ENCODE results near the gene CAPN13. TPM values are rescaled to one million over a fixed set of nuclear protein-coding genes. Genes with fewer than 3 reads are reported as not detected.
A peak's percentile ranks its signal among the peaks of the same experiment; 100 is the strongest.

The CAPN13 gene
- total RNA-seq, 1 experiment from 2014 or later: 12.0 TPM

- no peaks in the 10 kb centered on the region for H3K36me3 Mint-ChIP-seq (ENCODE audit: insufficient read depth, unreplicated experiment)
- BruUV-seq (replicated peaks): no TSS peak
- no peak overlapping the region for H3K27ac Mint-ChIP-seq (ENCODE audit: unreplicated experiment)
- no peaks in the 10 kb centered on the region for H3K4me1 Mint-ChIP-seq (ENCODE audit: low read depth, unreplicated experiment)
- TF ChIP-seq CTCF (IDR thresholded peaks at IDR 0.05; ENCODE audit: unreplicated experiment): no peak
- CTCF ChIA-PET: interaction anchor here (1.2 to 1.8 kb wide), 2 partner anchors 148 to 456 kb away, joined by 7 to 10 read pairs; no protein-coding TSS in a partner anchor
- no peak for DNase-seq
- intact Hi-C loops (cut with micrococcal nuclease; ENCODE audit: unreplicated experiment): loop anchor here (1.0 to 10.0 kb wide), 6 partner anchors 149 to 811 kb away; no protein-coding TSS in a partner anchor
- H3K4me3 Mint-ChIP-seq (ENCODE audit: low read depth, unreplicated experiment): no peak overlapping the region
- H3K9me3 Mint-ChIP-seq (ENCODE audit: low read depth, unreplicated experiment): no peaks in the 10 kb centered on the region
- H3K27me3 Mint-ChIP-seq (ENCODE audit: unreplicated experiment): no peaks in the 10 kb centered on the region
Measured at GRCh38 chr2:30713698-30714097, 93.5 kb downstream of the CAPN13 start.

- Mint-ChIP-seq H3K27ac (ENCODE audit: unreplicated experiment) (no peak overlapping the region), H3K36me3 (ENCODE audit: insufficient read depth, unreplicated experiment) (no peaks in the 10 kb centered on the region), H3K27me3 (ENCODE audit: unreplicated experiment) (no peaks in the 10 kb centered on the region), H3K9me3 (ENCODE audit: low read depth, unreplicated experiment) (no peaks in the 10 kb centered on the region), H3K4me1 (ENCODE audit: low read depth, unreplicated experiment) (no peaks in the 10 kb centered on the region), H3K4me3 (ENCODE audit: low read depth, unreplicated experiment) (no peak overlapping the region)
- CTCF ChIA-PET: interaction anchor here (0.6 to 3.3 kb wide), 35 partner anchors 9 to 1701 kb away, joined by 3 to 111 read pairs (median 5); partner anchors contain the start of genes CAPN13, GALNT14, LBH and YPEL5
- BruUV-seq (replicated peaks): no TSS peak
- DNase-seq: peak; percentile 90
- intact Hi-C loops (cut with micrococcal nuclease; ENCODE audit: unreplicated experiment): loop anchor here (5.0 to 10.0 kb wide), 3 partner anchors 203 to 813 kb away; no protein-coding TSS in a partner anchor
- TF ChIP-seq CTCF (IDR thresholded peaks at IDR 0.05; ENCODE audit: unreplicated experiment): peak; percentile 98
Measured at GRCh38 chr2:30711646-30712085, 95.6 kb downstream of the CAPN13 start.

- H3K9me3 Mint-ChIP-seq (ENCODE audit: low read depth, unreplicated experiment): no peaks in the 10 kb centered on the region
- BruUV-seq (replicated peaks): no TSS peak
- peaks cover 9% of the 10 kb centered on the region for H3K27me3 Mint-ChIP-seq (ENCODE audit: unreplicated experiment)
- no peak for TF ChIP-seq CTCF (IDR thresholded peaks at IDR 0.05; ENCODE audit: unreplicated experiment)
- H3K36me3 Mint-ChIP-seq (ENCODE audit: insufficient read depth, unreplicated experiment): no peaks in the 10 kb centered on the region
- intact Hi-C loops (cut with micrococcal nuclease; ENCODE audit: unreplicated experiment): loop anchor here (5.0 to 10.0 kb wide), 3 partner anchors 204 to 814 kb away; no protein-coding TSS in a partner anchor
- DNase-seq: no peak
- CTCF ChIA-PET: interaction anchor here (0.6 to 3.3 kb wide), 4 partner anchors 23 to 546 kb away, joined by 3 to 111 read pairs (median 17); no protein-coding TSS in a partner anchor
- no peak overlapping the region for H3K27ac Mint-ChIP-seq (ENCODE audit: unreplicated experiment)
- no peaks in the 10 kb centered on the region for H3K4me1 Mint-ChIP-seq (ENCODE audit: low read depth, unreplicated experiment)
- H3K4me3 Mint-ChIP-seq (ENCODE audit: low read depth, unreplicated experiment): no peak overlapping the region
Measured at GRCh38 chr2:30710461-30710860, 96.8 kb downstream of the CAPN13 start.

- Mint-ChIP-seq H3K36me3 (ENCODE audit: insufficient read depth, unreplicated experiment) (no peaks in the 10 kb centered on the region), H3K4me3 (ENCODE audit: low read depth, unreplicated experiment) (no peak overlapping the region), H3K9me3 (ENCODE audit: low read depth, unreplicated experiment) (no peaks in the 10 kb centered on the region), H3K27me3 (ENCODE audit: unreplicated experiment) (peaks cover 12% of the 10 kb centered on the region), H3K27ac (ENCODE audit: unreplicated experiment) (no peak overlapping the region), H3K4me1 (ENCODE audit: low read depth, unreplicated experiment) (no peaks in the 10 kb centered on the region)
- intact Hi-C loops (cut with micrococcal nuclease; ENCODE audit: unreplicated experiment): loop anchor here (5.0 to 10.0 kb wide), 3 partner anchors 205 to 815 kb away; no protein-coding TSS in a partner anchor
- no peak for DNase-seq
- BruUV-seq (replicated peaks): no TSS peak
- CTCF ChIA-PET: interaction anchor here (1.0 to 3.3 kb wide), 2 partner anchors 502 to 546 kb away, joined by 3 to 111 read pairs; no protein-coding TSS in a partner anchor
- TF ChIP-seq CTCF (IDR thresholded peaks at IDR 0.05; ENCODE audit: unreplicated experiment): no peak
Measured at GRCh38 chr2:30710016-30710415, 97.2 kb downstream of the CAPN13 start.
